C4-2B (cell line): ENCODE measurements around the gene IMPDH1.

ENCODE experiments used
- H3K27ac ChIP-seq: fragments of 450-650 bp; 2 replicates; pipeline ENCODE4 v1.5.1; 2017
- CTCF ChIP-seq: fragments of 450-650 bp; conservative IDR thresholded peaks from 2 replicates; pipeline ENCODE4 v1.5.1; 2017; ENCODE audit warnings: mild to moderate bottlenecking
- ZFX ChIP-seq: fragments of 450-650 bp; IDR thresholded peaks from 2 replicates; pipeline ENCODE4 v1.6.1; 2017

The IMPDH1 gene

GRCh38 chr7:128395748-128396147, 14.0 kb downstream of the IMPDH1 start:
- TF ChIP-seq ZFX (no peak), CTCF (peak; percentile 21; the same call in 1 of the 2 replicates)
- no peak overlapping the region for H3K27ac ChIP-seq

- no peak for TF ChIP-seq ZFX
- H3K27ac ChIP-seq, result no peak overlapping the region
Observed at GRCh38 chr7:128394904-128395496, 14.8 kb downstream of the IMPDH1 start.

GRCh38 chr7:128393526-128394330, 16.1 kb downstream of the IMPDH1 start:
- TF ChIP-seq ZFX, result no peak
- H3K27ac ChIP-seq, result no peak overlapping the region

- TF ChIP-seq ZFX, result no peak
- no peak for TF ChIP-seq CTCF
- H3K27ac ChIP-seq, result no peak overlapping the region
Observed at GRCh38 chr7:128392446-128393327, 17.1 kb downstream of the IMPDH1 start.

- no peak overlapping the region for H3K27ac ChIP-seq
Observed at GRCh38 chr7:128391805-128392204, 18.0 kb downstream of the IMPDH1 start.

GRCh38 chr7:128390871-128391565, 18.8 kb downstream of the IMPDH1 start:
- TF ChIP-seq CTCF (no peak), ZFX (no peak)
- H3K27ac ChIP-seq, result no peak overlapping the region

More at GRCh38 chr7:128391805-128392204, 18.0 kb downstream of the IMPDH1 start:
- no peak for TF ChIP-seq CTCF

- no peak for TF ChIP-seq CTCF
- no peak for TF ChIP-seq ZFX
- H3K27ac ChIP-seq, result no peak overlapping the region
Observed at GRCh38 chr7:128389618-128390329, 20.0 kb downstream of the IMPDH1 start.
